Measurements from ENCODE around the gene TMEM163.
"Not testable (repeated sequence)": the region's sequence is repeated elsewhere in the genome, so short reads cannot be mapped to it uniquely, and the experiment has no call there.

TMEM163 gene

GRCh38 chr2:134726645-134727044 is 7.8 kb upstream of the TMEM163 start:
- CTCF ChIA-PET = no interaction called here
- POLR2A ChIA-PET = no interaction called here
- no peak for TF ChIP-seq FOXA1 (IDR thresholded peaks at IDR 0.05)
- no peak for TF ChIP-seq SUZ12 (IDR thresholded peaks at IDR 0.05)
- DNase-seq (ENCODE audit: extremely low spot score) = no peak

- CTCF ChIA-PET = no interaction called here
- TF ChIP-seq FOXA1 (IDR thresholded peaks at IDR 0.05) (no peak), NFRKB (IDR thresholded peaks at IDR 0.05) (no peak)
- POLR2A ChIA-PET = no interaction called here
These were observed 7.1 kb upstream of the TMEM163 start for GRCh38 chr2:134725876-134726275.

GRCh38 chr2:134724341-134724740 is 5.5 kb upstream of the TMEM163 start:
- POLR2A ChIA-PET = no interaction called here
- DNase-seq (ENCODE audit: extremely low spot score) = no peak
- CTCF ChIA-PET = no interaction called here
- TF ChIP-seq BHLHE40 (IDR thresholded peaks at IDR 0.05; ENCODE audit: borderline replicate concordance) = no peak
- no peak for TF ChIP-seq NFRKB (IDR thresholded peaks at IDR 0.05)
- TF ChIP-seq HDGF (IDR thresholded peaks at IDR 0.05; ENCODE audit: borderline replicate concordance) = no peak
- no peak for TF ChIP-seq ELF4 (IDR thresholded peaks at IDR 0.05)
- no peak for TF ChIP-seq FOXM1 (IDR thresholded peaks at IDR 0.05; ENCODE audit: borderline replicate concordance)
- TF ChIP-seq LEF1 (IDR thresholded peaks at IDR 0.05; ENCODE audit: borderline replicate concordance) = no peak

More at GRCh38 chr2:134725876-134726275, 7.1 kb upstream of the TMEM163 start:
- DNase-seq (ENCODE audit: extremely low spot score) = no peak

- DNase-seq (ENCODE audit: extremely low spot score); CTCF ChIA-PET; POLR2A ChIA-PET: not testable (repeated sequence)
These were observed 4.9 kb upstream of the TMEM163 start for GRCh38 chr2:134723742-134724141.

- TF ChIP-seq ZNF384 (IDR thresholded peaks at IDR 0.05) (no peak), L3MBTL2 (conservative IDR thresholded peaks at IDR 0.05) (no peak), BHLHE40 (IDR thresholded peaks at IDR 0.05; ENCODE audit: borderline replicate concordance) (no peak), ARNT (IDR thresholded peaks at IDR 0.05) (no peak), PKNOX1 (IDR thresholded peaks at IDR 0.05) (no peak), HDGF (IDR thresholded peaks at IDR 0.05; ENCODE audit: borderline replicate concordance) (no peak), FOXA1 (IDR thresholded peaks at IDR 0.05) (no peak), FOXM1 (IDR thresholded peaks at IDR 0.05; ENCODE audit: borderline replicate concordance) (no peak), ELF4 (IDR thresholded peaks at IDR 0.05) (no peak), SUZ12 (IDR thresholded peaks at IDR 0.05) (no peak), SP1 (IDR thresholded peaks at IDR 0.05) (no peak), NFRKB (IDR thresholded peaks at IDR 0.05) (no peak), FOXK2 (IDR thresholded peaks at IDR 0.05) (no peak)
- ChIA-PET CTCF (no interaction called here), POLR2A (no interaction called here)
- DNase-seq (ENCODE audit: extremely low spot score) = peak; percentile 19
These were observed 3.9 kb upstream of the TMEM163 start for GRCh38 chr2:134722728-134723127.

- TF ChIP-seq L3MBTL2 (conservative IDR thresholded peaks at IDR 0.05) (no peak), HDGF (IDR thresholded peaks at IDR 0.05; ENCODE audit: borderline replicate concordance) (no peak), SUZ12 (IDR thresholded peaks at IDR 0.05) (no peak), TARDBP (IDR thresholded peaks at IDR 0.05) (no peak), ELF4 (IDR thresholded peaks at IDR 0.05) (no peak), SP1 (IDR thresholded peaks at IDR 0.05) (no peak), PKNOX1 (IDR thresholded peaks at IDR 0.05) (no peak), CTBP1 (IDR thresholded peaks at IDR 0.05; ENCODE audit: borderline replicate concordance) (no peak), FOXK2 (IDR thresholded peaks at IDR 0.05) (no peak), BHLHE40 (IDR thresholded peaks at IDR 0.05; ENCODE audit: borderline replicate concordance) (no peak), ZNF384 (IDR thresholded peaks at IDR 0.05) (no peak), ARNT (IDR thresholded peaks at IDR 0.05) (no peak)
- no peak for DNase-seq (ENCODE audit: extremely low spot score)
- CTCF ChIA-PET = no interaction called here
- POLR2A ChIA-PET = no interaction called here
These were observed 2.8 kb upstream of the TMEM163 start for GRCh38 chr2:134721596-134721995.

GRCh38 chr2:134718023-134718816 is 580 bp downstream of the TMEM163 start:
- DNase-seq (ENCODE audit: extremely low spot score) = peak; percentile 50
- ChIA-PET CTCF (no interaction called here), POLR2A (interaction anchor here (0.6 to 1.1 kb wide), 2 partner anchors 16 to 213 kb away, joined by 3 read pairs; no protein-coding TSS in a partner anchor)
- TF ChIP-seq L3MBTL2 (conservative IDR thresholded peaks at IDR 0.05) (peak; percentile 34; the same call in 1 of the 2 replicates), ZNF384 (IDR thresholded peaks at IDR 0.05) (no peak)

- ChIA-PET POLR2A (no interaction called here), CTCF (no interaction called here)
- TF ChIP-seq ARNT (IDR thresholded peaks at IDR 0.05) (no peak), L3MBTL2 (conservative IDR thresholded peaks at IDR 0.05) (no peak), SUZ12 (IDR thresholded peaks at IDR 0.05) (no peak)
- no peak for DNase-seq (ENCODE audit: extremely low spot score)
These were observed 1.3 kb downstream of the TMEM163 start for GRCh38 chr2:134717286-134718022.

Data from HEK293T (cell line).